Left hindlimb (tissue), 1 donor: ENCODE results near the gene CTSH.
"Not testable (repeated sequence)": the region's sequence is repeated elsewhere in the genome, so short reads cannot be mapped to it uniquely, and the experiment has no call there.

Source experiments
- DNase-seq: peaks from one replicate; pipeline ENCODE4 v3.0.0-alpha.2; 2018

Gene CTSH

GRCh38 chr15:78879517-78880241 is 65.2 kb downstream of the CTSH start:
- no peak for DNase-seq

- no peak for DNase-seq
These were observed 66.5 kb downstream of the CTSH start for GRCh38 chr15:78878356-78878755.

- DNase-seq = not testable (repeated sequence)
These were observed 67.9 kb downstream of the CTSH start for GRCh38 chr15:78876954-78877353.

- no peak for DNase-seq
These were observed 69.5 kb downstream of the CTSH start for GRCh38 chr15:78875107-78875914.

GRCh38 chr15:78873793-78874765 is 70.8 kb downstream of the CTSH start:
- no peak for DNase-seq

- DNase-seq = peak; percentile 94
These were observed 71.7 kb downstream of the CTSH start for GRCh38 chr15:78872972-78873792.

- DNase-seq = peak; percentile 100
These were observed 72.5 kb downstream of the CTSH start, which contains the start of gene MORF4L1 for GRCh38 chr15:78872155-78872971. Gene MORF4L1 (plus strand): TSS chr15:78872890. CDS start chr15:78873018, 128 bp downstream.

- not testable (repeated sequence) for DNase-seq
These were observed 73.2 kb downstream of the CTSH start for GRCh38 chr15:78871483-78872127.
